ENCODE data around the gene ATP5MK.
"Not testable (repeated sequence)": the region's sequence is repeated elsewhere in the genome, so short reads cannot be mapped to it uniquely, and the experiment has no call there.

ATP5MK gene

GRCh38 chr10:103419101-103419500 is 22.8 kb upstream of the ATP5MK start:
- TF ChIP-seq CTCF (IDR thresholded peaks at IDR 0.05; ENCODE audit: borderline replicate concordance, extremely low read depth, low read length, poor library complexity, severe bottlenecking) (no peak), EZH2 (IDR thresholded peaks at IDR 0.05; ENCODE audit: borderline replicate concordance, low read depth, low read length, severe bottlenecking) (no peak)
- Histone ChIP-seq H3K27me3 (ENCODE audit: insufficient read depth, low read length, poor library complexity) (no peaks in the 10 kb centered on the region), H2AFZ (ENCODE audit: low read depth, low read length) (no peak overlapping the region), H3K4me1 (ENCODE audit: insufficient read depth, low read length) (no peaks in the 10 kb centered on the region), H3K4me2 (ENCODE audit: insufficient read depth, low read length) (no peak overlapping the region), H3K9me3 (ENCODE audit: insufficient read depth, low read length, severe bottlenecking) (no peaks in the 10 kb centered on the region), H3K9ac (ENCODE audit: low read depth, low read length) (no peak overlapping the region), H3K79me2 (ENCODE audit: insufficient read depth, low read length) (no peaks in the 10 kb centered on the region), H3K27ac (ENCODE audit: low read length) (no peak overlapping the region), H3K36me3 (ENCODE audit: insufficient read depth, low read length) (peaks cover 94% of the 10 kb centered on the region), H3K4me3 (ENCODE audit: low read depth in 1 of 2, low read length in 2 of 2) (no peak overlapping the region), H4K20me1 (ENCODE audit: insufficient read depth, low read length) (peaks cover 9% of the 10 kb centered on the region)
- ATAC-seq (ENCODE audit: insufficient read depth, low read depth) (no peak), DNase-seq (no peak)

- H3K4me1 ChIP-seq (ENCODE audit: insufficient read depth, low read length): no peaks in the 10 kb centered on the region
- H3K79me2 ChIP-seq (ENCODE audit: insufficient read depth, low read length): no peaks in the 10 kb centered on the region
- H3K27ac ChIP-seq (ENCODE audit: low read length): no peak overlapping the region
- peaks cover 9% of the 10 kb centered on the region for H4K20me1 ChIP-seq (ENCODE audit: insufficient read depth, low read length)
- no peaks in the 10 kb centered on the region for H3K9me3 ChIP-seq (ENCODE audit: insufficient read depth, low read length, severe bottlenecking)
- DNase-seq (no peak), ATAC-seq (ENCODE audit: insufficient read depth, low read depth) (0 out of 3 replicates have a peak, but pooled peaks have one; percentile 27)
- no peaks in the 10 kb centered on the region for H3K27me3 ChIP-seq (ENCODE audit: insufficient read depth, low read length, poor library complexity)
- TF ChIP-seq EZH2 (IDR thresholded peaks at IDR 0.05; ENCODE audit: borderline replicate concordance, low read depth, low read length, severe bottlenecking) (no peak), CTCF (IDR thresholded peaks at IDR 0.05; ENCODE audit: borderline replicate concordance, extremely low read depth, low read length, poor library complexity, severe bottlenecking) (no peak)
- H3K4me2 ChIP-seq (ENCODE audit: insufficient read depth, low read length): no peak overlapping the region
- no peak overlapping the region for H3K4me3 ChIP-seq (ENCODE audit: low read depth in 1 of 2, low read length in 2 of 2)
- H3K36me3 ChIP-seq (ENCODE audit: insufficient read depth, low read length): peaks cover 94% of the 10 kb centered on the region
- H3K9ac ChIP-seq (ENCODE audit: low read depth, low read length): no peak overlapping the region
- no peak overlapping the region for H2AFZ ChIP-seq (ENCODE audit: low read depth, low read length)
These were observed 21.3 kb upstream of the ATP5MK start for GRCh38 chr10:103417601-103418000.

GRCh38 chr10:103417148-103417469 is 20.8 kb upstream of the ATP5MK start:
- H4K20me1 ChIP-seq (ENCODE audit: insufficient read depth, low read length); H3K27me3 ChIP-seq (ENCODE audit: insufficient read depth, low read length, poor library complexity); DNase-seq; H3K4me1 ChIP-seq (ENCODE audit: insufficient read depth, low read length); H2AFZ ChIP-seq (ENCODE audit: low read depth, low read length); H3K9me3 ChIP-seq (ENCODE audit: insufficient read depth, low read length, severe bottlenecking); H3K79me2 ChIP-seq (ENCODE audit: insufficient read depth, low read length); H3K9ac ChIP-seq (ENCODE audit: low read depth, low read length); H3K4me3 ChIP-seq (ENCODE audit: low read depth in 1 of 2, low read length in 2 of 2); H3K27ac ChIP-seq (ENCODE audit: low read length); ATAC-seq (ENCODE audit: insufficient read depth, low read depth); H3K4me2 ChIP-seq (ENCODE audit: insufficient read depth, low read length): not testable (repeated sequence)
- peaks cover 94% of the 10 kb centered on the region for H3K36me3 ChIP-seq (ENCODE audit: insufficient read depth, low read length)

- H4K20me1 ChIP-seq (ENCODE audit: insufficient read depth, low read length): peaks cover 9% of the 10 kb centered on the region
- no peak overlapping the region for H3K27ac ChIP-seq (ENCODE audit: low read length)
- H3K4me1 ChIP-seq (ENCODE audit: insufficient read depth, low read length): no peaks in the 10 kb centered on the region
- DNase-seq (peak; percentile 58), ATAC-seq (ENCODE audit: insufficient read depth, low read depth) (peak; percentile 74)
- H3K36me3 ChIP-seq (ENCODE audit: insufficient read depth, low read length): peaks cover 97% of the 10 kb centered on the region
- H3K4me2 ChIP-seq (ENCODE audit: insufficient read depth, low read length): no peak overlapping the region
- H2AFZ ChIP-seq (ENCODE audit: low read depth, low read length): no peak overlapping the region
- H3K27me3 ChIP-seq (ENCODE audit: insufficient read depth, low read length, poor library complexity): no peaks in the 10 kb centered on the region
- no peak overlapping the region for H3K9ac ChIP-seq (ENCODE audit: low read depth, low read length)
- no peaks in the 10 kb centered on the region for H3K9me3 ChIP-seq (ENCODE audit: insufficient read depth, low read length, severe bottlenecking)
- H3K4me3 ChIP-seq (ENCODE audit: low read depth in 1 of 2, low read length in 2 of 2): no peak overlapping the region
- no peaks in the 10 kb centered on the region for H3K79me2 ChIP-seq (ENCODE audit: insufficient read depth, low read length)
- TF ChIP-seq EZH2 (IDR thresholded peaks at IDR 0.05; ENCODE audit: borderline replicate concordance, low read depth, low read length, severe bottlenecking) (no peak), CTCF (IDR thresholded peaks at IDR 0.05; ENCODE audit: borderline replicate concordance, extremely low read depth, low read length, poor library complexity, severe bottlenecking) (peak; percentile 73)
These were observed 20.3 kb upstream of the ATP5MK start for GRCh38 chr10:103416436-103417147.

All from DND-41 (cell line).